ENCODE results near the gene ATP5PD. TPM values are rescaled to one million over a fixed set of nuclear protein-coding genes. Genes with fewer than 3 reads are reported as not detected.
A peak's percentile ranks its signal among the peaks of the same experiment; 100 is the strongest.
"Not testable (repeated sequence)": the region's sequence is repeated elsewhere in the genome, so short reads cannot be mapped to it uniquely, and the experiment has no call there.

Gene ATP5PD
- total RNA-seq, 1 donor from 2014 or later: 314 TPM

DNA sequence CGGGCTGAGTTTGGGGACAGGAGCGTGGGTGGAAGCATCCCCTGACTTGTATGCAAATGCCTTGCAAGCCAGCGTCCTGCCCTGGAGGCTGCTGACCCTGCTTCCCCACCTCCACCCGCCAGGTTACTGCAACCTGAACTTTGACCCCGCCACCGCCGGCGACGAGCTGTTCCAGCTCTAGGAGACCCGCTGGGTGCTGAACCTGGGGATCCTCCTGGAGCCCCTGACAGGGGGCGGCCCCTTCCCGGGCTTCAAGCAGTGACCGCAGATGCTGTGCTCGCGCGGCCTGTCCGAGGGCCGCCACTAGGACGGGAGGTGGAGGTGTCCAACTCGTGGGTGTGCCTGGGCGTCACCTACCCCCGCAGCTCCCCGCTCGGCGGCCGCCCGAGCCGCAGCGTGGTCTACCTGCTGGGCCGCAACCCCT lies 30.3 kb upstream of the ATP5PD start:
- ATAC-seq: no peak

DNA sequence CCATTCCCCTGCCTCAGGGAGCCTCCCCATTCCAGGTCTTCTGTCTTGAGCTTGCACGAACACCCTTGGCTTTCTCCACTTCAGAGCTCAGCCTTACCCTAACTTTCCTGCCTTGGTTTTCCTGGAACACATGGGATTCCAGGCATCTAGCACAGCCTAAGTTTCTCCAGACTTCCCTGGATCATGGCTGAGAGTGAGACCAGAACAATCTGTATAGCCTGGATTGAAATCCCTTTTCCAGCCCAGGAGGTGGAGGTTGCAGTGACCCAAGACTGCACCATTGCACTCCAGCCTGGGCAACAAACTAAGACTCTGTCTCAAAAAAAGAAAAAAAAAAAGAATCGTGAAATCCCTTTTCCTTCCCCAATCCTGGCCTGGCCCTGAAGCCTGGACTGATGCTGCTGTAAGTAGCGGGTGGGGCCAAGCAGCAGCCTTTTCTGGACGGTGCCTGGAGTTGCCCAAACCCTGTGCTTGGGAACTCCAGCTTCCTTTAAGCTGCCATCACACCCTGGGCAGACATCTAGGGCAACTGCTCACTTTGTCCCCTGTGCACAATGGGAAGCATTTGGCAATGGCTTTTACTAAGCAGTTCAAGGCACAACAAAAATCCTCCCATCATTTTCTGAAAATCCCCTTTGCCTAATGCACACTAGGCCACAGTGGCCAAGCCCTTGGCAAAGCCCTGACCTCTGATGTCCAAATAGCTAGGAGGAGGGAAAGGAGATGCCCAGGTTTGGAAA lies 29.0 kb upstream of the ATP5PD start:
- no peak for ATAC-seq

DNA sequence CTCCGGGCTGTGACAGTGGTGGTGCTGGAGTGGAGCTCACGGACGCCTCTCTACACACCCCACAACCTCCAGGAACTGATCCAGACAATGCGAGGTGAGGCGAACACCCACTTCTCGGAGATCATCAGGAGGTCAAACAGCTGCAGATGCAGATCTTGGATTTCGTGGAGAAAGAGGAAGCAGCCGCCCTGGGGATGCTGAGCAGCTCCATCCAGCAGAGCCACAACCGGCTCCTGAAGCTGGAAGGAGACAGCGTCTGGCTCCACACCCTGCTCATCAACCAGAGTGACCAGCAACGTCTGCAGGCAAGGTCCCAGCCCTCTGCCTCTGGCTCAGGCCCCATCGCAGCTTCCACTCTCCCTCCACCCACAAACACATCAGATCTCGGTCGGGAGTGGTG lies 27.8 kb upstream of the ATP5PD start:
- no peak for ATAC-seq

GRCh38 chr17:75073618-75074047 lies 26.9 kb upstream of the ATP5PD start:
- ATAC-seq: peak; percentile 69

DNA sequence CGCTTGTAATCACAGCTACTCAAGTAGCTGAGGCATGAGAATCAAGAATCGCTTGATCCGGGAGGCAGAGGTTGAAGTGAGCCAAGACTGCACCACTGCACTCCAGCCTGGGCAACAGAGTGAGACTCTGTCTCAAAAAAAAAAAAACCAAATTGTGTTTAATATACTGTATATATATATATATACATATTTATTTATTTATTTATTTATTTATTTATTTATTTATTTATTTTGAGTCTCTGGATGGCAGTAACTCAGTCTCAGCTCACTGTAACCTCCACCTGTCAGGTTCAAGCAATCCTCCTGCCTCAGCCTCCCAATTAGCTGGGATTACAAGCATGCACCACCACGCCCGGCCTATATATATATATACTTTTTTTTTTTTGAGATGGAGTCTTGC lies 26.1 kb upstream of the ATP5PD start:
- ATAC-seq: not testable (repeated sequence)

DNA sequence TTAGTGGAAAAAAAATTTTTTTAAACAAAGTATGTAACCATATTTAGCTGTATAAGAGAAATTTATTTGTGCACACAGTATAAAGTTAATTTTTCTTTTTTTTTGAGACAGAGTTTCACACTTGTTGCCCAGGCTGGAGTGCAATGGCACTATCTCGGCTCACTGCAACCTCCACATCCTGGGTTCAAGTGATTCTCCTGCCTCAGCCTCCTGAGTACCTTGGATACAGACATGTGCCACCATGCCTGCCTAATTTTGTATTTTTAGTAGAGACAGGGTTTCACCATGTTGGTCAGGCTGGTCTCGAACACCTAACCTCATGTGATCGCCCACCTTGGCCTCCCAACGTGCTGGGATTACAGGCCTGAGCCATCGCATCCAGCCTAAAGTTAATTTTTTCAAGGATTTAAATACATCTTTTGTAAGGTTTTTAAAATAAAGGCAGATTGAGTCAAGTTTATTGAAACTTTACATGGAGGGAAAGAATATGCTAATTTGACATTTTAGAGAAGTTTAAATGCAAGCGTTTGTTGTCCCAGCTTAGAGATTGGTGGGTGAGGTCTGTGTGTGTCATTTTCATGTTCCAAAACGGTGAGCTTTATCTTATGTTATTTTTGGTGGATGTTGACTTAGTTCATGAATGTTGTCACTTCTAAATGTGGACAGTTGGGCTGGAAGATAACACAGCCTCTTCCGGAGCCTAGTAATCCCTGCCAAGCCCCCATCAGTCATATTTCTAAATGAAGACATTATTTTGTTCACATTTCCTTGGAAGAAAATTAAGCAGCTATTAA lies 24.9 kb upstream of the ATP5PD start:
- ATAC-seq: not testable (repeated sequence)

DNA sequence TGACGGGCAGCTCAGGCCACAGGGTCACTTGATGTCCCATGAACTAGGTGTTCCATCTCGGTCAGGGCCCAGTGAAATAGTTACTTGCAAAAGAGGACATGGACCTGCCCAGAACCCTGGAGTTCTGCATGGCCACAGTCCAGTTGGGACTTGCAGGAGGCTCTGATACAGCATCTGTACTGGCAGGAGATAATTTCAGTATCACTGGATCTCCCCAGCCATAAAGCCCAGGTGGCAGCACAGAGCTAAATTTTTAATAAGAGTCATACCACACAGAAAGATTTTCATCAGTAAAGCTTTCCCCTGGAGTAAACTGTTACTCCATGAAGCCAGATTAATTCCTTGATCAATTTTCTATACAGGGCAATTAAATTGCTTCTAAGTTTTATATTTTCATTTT lies 23.0 kb upstream of the ATP5PD start:
- peak; percentile 41 for ATAC-seq

DNA sequence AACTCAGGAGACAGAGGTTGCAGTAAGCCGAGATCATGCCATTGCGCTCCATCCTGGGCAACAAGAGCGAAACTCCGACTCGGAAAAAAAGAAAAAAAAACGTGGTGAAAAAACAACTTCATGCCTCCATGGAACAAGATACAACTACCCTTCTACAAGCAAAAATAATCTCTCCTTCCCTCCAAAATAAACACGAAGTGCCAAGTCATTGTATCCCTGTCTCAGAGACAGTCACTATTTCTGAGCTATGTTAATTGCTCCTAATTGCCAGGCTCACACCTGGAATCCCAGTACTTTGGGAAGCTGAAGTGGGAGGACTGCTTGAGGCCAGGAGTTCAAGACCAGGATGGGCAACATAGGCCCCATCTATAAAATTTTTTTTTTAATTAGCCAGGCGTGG lies 22.0 kb upstream of the ATP5PD start:
- ATAC-seq: no peak

- no peak for ATAC-seq
Measured at GRCh38 chr17:75067856-75068255, 21.1 kb upstream of the ATP5PD start.

- ATAC-seq: no peak
Measured at GRCh38 chr17:75065562-75066151, 18.9 kb upstream of the ATP5PD start.

DNA sequence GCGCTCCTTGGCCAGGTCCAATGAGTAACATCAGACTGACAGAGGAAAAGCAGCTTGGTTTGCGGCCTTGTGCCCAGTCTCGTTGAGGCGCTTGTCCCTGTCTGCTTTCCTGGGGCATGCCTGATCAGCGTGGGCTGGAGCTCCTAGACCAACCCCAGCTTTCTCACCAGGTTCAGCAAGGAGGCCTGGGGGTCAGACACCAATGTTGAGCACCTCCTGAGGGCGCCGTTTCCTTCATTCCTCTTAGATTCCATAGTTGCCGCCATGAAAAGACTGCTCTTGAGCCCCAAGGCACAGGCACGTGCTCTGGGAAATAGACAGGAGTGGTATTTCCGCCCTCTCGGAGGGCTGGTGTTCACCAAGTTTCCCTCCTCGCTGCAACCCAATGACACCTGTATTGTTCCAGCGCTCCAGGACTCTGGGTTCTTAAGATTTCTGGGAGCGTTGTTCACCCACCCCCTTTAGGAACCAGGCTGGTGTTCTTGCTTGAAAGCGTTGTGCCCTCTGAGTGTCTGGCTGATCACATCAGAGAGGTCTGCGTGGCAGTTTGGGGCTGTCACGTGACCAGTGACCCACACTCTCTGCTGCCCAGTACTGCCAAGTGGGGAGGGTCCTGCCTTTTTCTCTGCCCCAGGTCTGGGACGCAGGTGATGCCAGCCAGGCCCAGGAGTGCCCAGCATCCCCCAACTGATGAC lies 18.2 kb upstream of the ATP5PD start:
- ATAC-seq: no peak

- ATAC-seq: no peak
Measured at GRCh38 chr17:75064460-75064859, 17.7 kb upstream of the ATP5PD start.

GRCh38 chr17:75064040-75064439 lies 17.3 kb upstream of the ATP5PD start:
- no peak for ATAC-seq

GRCh38 chr17:75063626-75064025 lies 16.9 kb upstream of the ATP5PD start:
- no peak for ATAC-seq

DNA sequence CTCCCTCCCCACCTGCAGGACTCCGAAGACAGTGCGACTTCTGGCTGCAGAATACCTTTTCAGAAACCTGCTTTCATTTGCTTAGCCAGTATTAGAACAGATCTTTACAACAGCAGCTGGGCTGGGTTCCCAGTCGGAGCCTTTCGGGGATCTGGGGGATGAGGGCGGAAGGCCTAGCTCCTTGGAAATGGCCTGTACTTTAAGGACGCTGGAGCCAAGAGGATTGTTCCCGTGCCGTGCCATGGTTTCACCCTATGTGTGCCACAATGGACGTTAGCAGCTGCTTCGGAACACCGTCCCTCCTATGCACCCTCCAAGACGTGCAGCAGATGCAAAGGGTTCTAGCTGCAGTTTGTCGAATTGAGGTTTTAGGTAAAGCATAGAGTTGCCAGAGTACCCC lies 16.4 kb upstream of the ATP5PD start:
- ATAC-seq: no peak

DNA sequence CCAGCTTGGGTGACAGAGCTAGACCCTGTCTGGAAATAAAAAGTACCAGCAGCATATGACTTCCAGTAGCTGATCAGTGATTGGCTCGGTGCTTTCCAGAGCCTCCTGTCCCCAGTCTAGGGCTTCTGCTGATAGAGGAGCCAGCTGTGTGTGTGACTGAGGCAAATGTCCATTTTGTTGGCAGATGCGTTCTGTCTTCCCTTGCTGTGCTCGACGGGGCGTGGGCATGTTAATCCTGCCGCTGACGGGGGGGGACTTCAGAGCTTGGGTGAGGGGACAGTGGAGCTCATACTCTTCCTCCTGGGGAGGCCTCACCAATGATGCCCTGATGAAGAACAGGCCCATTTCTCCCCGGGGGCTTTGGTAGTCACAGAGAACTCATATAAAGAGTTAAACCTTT lies 14.8 kb upstream of the ATP5PD start:
- no peak for ATAC-seq

- ATAC-seq: no peak
Measured at GRCh38 chr17:75061055-75061438, 14.3 kb upstream of the ATP5PD start.

GRCh38 chr17:75060434-75061054 lies 13.8 kb upstream of the ATP5PD start:
- peak; percentile 16 for ATAC-seq

GRCh38 chr17:75059369-75060345 lies 12.9 kb upstream of the ATP5PD start:
- peak; percentile 59 for ATAC-seq

- ATAC-seq: no peak
Measured at GRCh38 chr17:75051941-75052340, 5.2 kb upstream of the ATP5PD start.

- ATAC-seq: no peak
Measured at GRCh38 chr17:75049706-75050105, 2.9 kb upstream of the ATP5PD start.

Measured in esophagus mucosa (tissue), 1 donor.